ENCODE data around the gene SLC5A1.
"Not testable (repeated sequence)": the region's sequence is repeated elsewhere in the genome, so short reads cannot be mapped to it uniquely, and the experiment has no call there.

The SLC5A1 gene

GRCh38 chr22:32097018-32097417 is 54.0 kb downstream of the SLC5A1 start:
- Mint-ChIP-seq H3K4me3 (no peak overlapping the region), H3K36me3 (ENCODE audit: low read depth) (peaks cover 4% of the 10 kb centered on the region), H3K4me1 (ENCODE audit: low read depth) (peaks cover 7% of the 10 kb centered on the region), H3K27ac (no peak overlapping the region), H3K9me3 (peaks cover 5% of the 10 kb centered on the region), H3K27me3 (ENCODE audit: low read depth) (peaks cover 29% of the 10 kb centered on the region)

GRCh38 chr22:32097881-32098499 is 54.9 kb downstream of the SLC5A1 start:
- Mint-ChIP-seq H3K4me3 (no peak overlapping the region), H3K36me3 (ENCODE audit: low read depth) (peaks cover 4% of the 10 kb centered on the region), H3K27me3 (ENCODE audit: low read depth) (peaks cover 29% of the 10 kb centered on the region), H3K9me3 (peaks cover 5% of the 10 kb centered on the region), H3K4me1 (ENCODE audit: low read depth) (peaks cover 7% of the 10 kb centered on the region), H3K27ac (no peak overlapping the region)

GRCh38 chr22:32100711-32101110 is 57.6 kb downstream of the SLC5A1 start:
- H3K4me1 Mint-ChIP-seq (ENCODE audit: low read depth), result no peaks in the 10 kb centered on the region
- no peak overlapping the region for H3K27ac Mint-ChIP-seq
- no peak overlapping the region for H3K4me3 Mint-ChIP-seq
- H3K36me3 Mint-ChIP-seq (ENCODE audit: low read depth), result no peaks in the 10 kb centered on the region
- H3K27me3 Mint-ChIP-seq (ENCODE audit: low read depth), result peaks cover 23% of the 10 kb centered on the region
- no peaks in the 10 kb centered on the region for H3K9me3 Mint-ChIP-seq

GRCh38 chr22:32103658-32104315 is 60.7 kb downstream of the SLC5A1 start:
- no peaks in the 10 kb centered on the region for H3K36me3 Mint-ChIP-seq (ENCODE audit: low read depth)

GRCh38 chr22:32106930-32107329 is 63.9 kb downstream of the SLC5A1 start:
- Mint-ChIP-seq H3K27ac (no peak overlapping the region), H3K4me3 (no peak overlapping the region), H3K4me1 (ENCODE audit: low read depth) (no peaks in the 10 kb centered on the region), H3K36me3 (ENCODE audit: low read depth) (no peaks in the 10 kb centered on the region), H3K27me3 (ENCODE audit: low read depth) (peaks cover 32% of the 10 kb centered on the region), H3K9me3 (no peaks in the 10 kb centered on the region)

More at GRCh38 chr22:32103658-32104315, 60.7 kb downstream of the SLC5A1 start:
- Mint-ChIP-seq H3K4me3 (no peak overlapping the region), H3K27me3 (ENCODE audit: low read depth) (peaks cover 26% of the 10 kb centered on the region), H3K27ac (no peak overlapping the region), H3K9me3 (no peaks in the 10 kb centered on the region), H3K4me1 (ENCODE audit: low read depth) (no peaks in the 10 kb centered on the region)

- H3K27ac Mint-ChIP-seq, result no peak overlapping the region
- peaks cover 43% of the 10 kb centered on the region for H3K27me3 Mint-ChIP-seq (ENCODE audit: low read depth)
- no peak overlapping the region for H3K4me3 Mint-ChIP-seq
- no peaks in the 10 kb centered on the region for H3K36me3 Mint-ChIP-seq (ENCODE audit: low read depth)
- no peaks in the 10 kb centered on the region for H3K9me3 Mint-ChIP-seq
- no peaks in the 10 kb centered on the region for H3K4me1 Mint-ChIP-seq (ENCODE audit: low read depth)
Observed at GRCh38 chr22:32112380-32112779, 69.3 kb downstream of the SLC5A1 start.

GRCh38 chr22:32119568-32120235 is 76.6 kb downstream of the SLC5A1 start:
- Mint-ChIP-seq H3K9me3 (no peaks in the 10 kb centered on the region), H3K4me3 (no peak overlapping the region), H3K27ac (no peak overlapping the region), H3K36me3 (ENCODE audit: low read depth) (no peaks in the 10 kb centered on the region), H3K4me1 (ENCODE audit: low read depth) (no peaks in the 10 kb centered on the region), H3K27me3 (ENCODE audit: low read depth) (peaks cover 19% of the 10 kb centered on the region)

GRCh38 chr22:32120603-32121002 is 77.5 kb downstream of the SLC5A1 start:
- H3K4me3 Mint-ChIP-seq, result no peak overlapping the region
- H3K27me3 Mint-ChIP-seq (ENCODE audit: low read depth), result peaks cover 13% of the 10 kb centered on the region
- no peaks in the 10 kb centered on the region for H3K9me3 Mint-ChIP-seq
- H3K36me3 Mint-ChIP-seq (ENCODE audit: low read depth), result no peaks in the 10 kb centered on the region
- no peak overlapping the region for H3K27ac Mint-ChIP-seq
- H3K4me1 Mint-ChIP-seq (ENCODE audit: low read depth), result peaks cover 4% of the 10 kb centered on the region

- no peaks in the 10 kb centered on the region for H3K9me3 Mint-ChIP-seq
- H3K4me3 Mint-ChIP-seq, result no peak overlapping the region
- H3K27ac Mint-ChIP-seq, result no peak overlapping the region
- H3K4me1 Mint-ChIP-seq (ENCODE audit: low read depth), result peaks cover 4% of the 10 kb centered on the region
- no peaks in the 10 kb centered on the region for H3K36me3 Mint-ChIP-seq (ENCODE audit: low read depth)
- H3K27me3 Mint-ChIP-seq (ENCODE audit: low read depth), result no peaks in the 10 kb centered on the region
Observed at GRCh38 chr22:32122899-32123298, 79.8 kb downstream of the SLC5A1 start.

GRCh38 chr22:32123657-32124056 is 80.6 kb downstream of the SLC5A1 start:
- H3K4me3 Mint-ChIP-seq, result no peak overlapping the region
- no peaks in the 10 kb centered on the region for H3K36me3 Mint-ChIP-seq (ENCODE audit: low read depth)
- H3K9me3 Mint-ChIP-seq, result no peaks in the 10 kb centered on the region
- no peak overlapping the region for H3K27ac Mint-ChIP-seq
- no peaks in the 10 kb centered on the region for H3K27me3 Mint-ChIP-seq (ENCODE audit: low read depth)
- H3K4me1 Mint-ChIP-seq (ENCODE audit: low read depth), result peaks cover 6% of the 10 kb centered on the region

GRCh38 chr22:32127904-32128303 is 84.8 kb downstream of the SLC5A1 start:
- no peaks in the 10 kb centered on the region for H3K36me3 Mint-ChIP-seq (ENCODE audit: low read depth)
- H3K27me3 Mint-ChIP-seq (ENCODE audit: low read depth), result no peaks in the 10 kb centered on the region
- H3K9me3 Mint-ChIP-seq, result no peaks in the 10 kb centered on the region
- H3K27ac Mint-ChIP-seq, result no peak overlapping the region
- peaks cover 8% of the 10 kb centered on the region for H3K4me1 Mint-ChIP-seq (ENCODE audit: low read depth)
- no peak overlapping the region for H3K4me3 Mint-ChIP-seq

GRCh38 chr22:32130464-32130863 is 87.4 kb downstream of the SLC5A1 start:
- Mint-ChIP-seq H3K4me1 (ENCODE audit: low read depth) (peaks cover 3% of the 10 kb centered on the region), H3K4me3 (no peak overlapping the region), H3K27ac (no peak overlapping the region), H3K36me3 (ENCODE audit: low read depth) (no peaks in the 10 kb centered on the region), H3K27me3 (ENCODE audit: low read depth) (peaks cover 3% of the 10 kb centered on the region), H3K9me3 (no peaks in the 10 kb centered on the region)

- no peak overlapping the region for H3K4me3 Mint-ChIP-seq
- peaks cover 9% of the 10 kb centered on the region for H3K4me1 Mint-ChIP-seq (ENCODE audit: low read depth)
- no peak overlapping the region for H3K27ac Mint-ChIP-seq
Observed at GRCh38 chr22:32132126-32132525, 89.1 kb downstream of the SLC5A1 start.

GRCh38 chr22:32132783-32133182 is 89.7 kb downstream of the SLC5A1 start:
- Mint-ChIP-seq H3K4me1 (ENCODE audit: low read depth) (peaks cover 15% of the 10 kb centered on the region), H3K9me3 (no peaks in the 10 kb centered on the region), H3K27ac (no peak overlapping the region), H3K4me3 (no peak overlapping the region), H3K36me3 (ENCODE audit: low read depth) (no peaks in the 10 kb centered on the region), H3K27me3 (ENCODE audit: low read depth) (peaks cover 3% of the 10 kb centered on the region)

More at GRCh38 chr22:32132126-32132525, 89.1 kb downstream of the SLC5A1 start:
- Mint-ChIP-seq H3K36me3 (ENCODE audit: low read depth) (no peaks in the 10 kb centered on the region), H3K27me3 (ENCODE audit: low read depth) (peaks cover 3% of the 10 kb centered on the region), H3K9me3 (no peaks in the 10 kb centered on the region)

GRCh38 chr22:32134796-32135195 is 91.7 kb downstream of the SLC5A1 start:
- not testable (repeated sequence) for H3K27ac Mint-ChIP-seq; H3K4me3 Mint-ChIP-seq; H3K9me3 Mint-ChIP-seq; H3K27me3 Mint-ChIP-seq (ENCODE audit: low read depth); H3K36me3 Mint-ChIP-seq (ENCODE audit: low read depth)
- peaks cover 17% of the 10 kb centered on the region for H3K4me1 Mint-ChIP-seq (ENCODE audit: low read depth)

All from T-helper 1 cell treated with Interleukin-12 subunit alpha and Interleukin-12 subunit beta and Interleukin-4 antibody, amounts not matched to agents 30 μg/mL and 1 μg/mL, for 36 hours (primary cell).